Rectal smooth muscle tissue (tissue), 1 donor: ENCODE results near the gene KCNK5.

Experiments
- H3K27ac ChIP-seq: one replicate; pipeline ENCODE4 v1.7.0; 2013; ENCODE audit warnings: low read depth, low read length, inconsistent platforms
- H3K27me3 ChIP-seq: one replicate; pipeline ENCODE4 v1.7.0; 2013; ENCODE audit warnings: low read length; ENCODE audit not compliant: control insufficient read depth, insufficient read depth
- H3K36me3 ChIP-seq: one replicate; pipeline ENCODE4 v1.7.0; 2013; ENCODE audit warnings: low read length; ENCODE audit not compliant: control insufficient read depth, insufficient read depth
- H3K4me1 ChIP-seq: one replicate; pipeline ENCODE4 v1.7.0; 2013; ENCODE audit warnings: low read length; ENCODE audit not compliant: control insufficient read depth, insufficient read depth
- H3K4me3 ChIP-seq: one replicate; pipeline ENCODE4 v1.7.0; 2013; ENCODE audit warnings: low read length
- H3K9ac ChIP-seq: one replicate; pipeline ENCODE4 v1.7.0; 2013; ENCODE audit warnings: low read length

The KCNK5 gene

DNA sequence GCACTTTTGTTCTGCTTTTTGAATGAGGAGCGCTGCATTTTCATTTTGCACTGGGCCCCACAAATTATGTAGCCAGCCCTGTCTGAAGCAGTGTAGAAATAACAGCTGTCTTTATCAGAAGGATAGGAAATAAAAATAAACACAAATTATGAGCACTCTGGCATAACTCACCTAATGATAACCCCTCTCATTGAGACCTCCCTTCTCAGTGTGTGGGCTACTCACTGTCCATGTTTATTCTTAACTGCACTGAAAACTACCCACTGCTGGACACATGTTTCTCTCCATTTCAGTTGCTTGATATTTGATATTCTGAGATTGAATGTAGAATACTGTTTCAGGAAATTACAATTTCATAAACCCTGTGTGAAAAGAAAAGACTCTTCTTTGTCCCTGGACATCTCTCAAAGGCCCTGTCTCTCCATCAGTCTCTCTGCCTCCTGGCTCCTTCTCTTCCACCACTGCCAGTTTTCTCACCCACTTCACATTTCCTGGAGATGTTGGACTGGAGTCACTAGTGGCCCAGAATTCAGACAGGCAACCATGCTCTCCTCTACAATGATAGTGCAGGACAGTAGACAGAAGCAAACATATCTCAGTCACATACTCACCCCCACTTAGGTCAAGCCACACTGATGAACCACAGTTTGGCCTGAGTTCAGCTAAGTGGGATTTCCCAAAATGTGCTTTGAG is 84.6 kb downstream of the KCNK5 start:
- Histone ChIP-seq H3K36me3 (no peaks in the 10 kb centered on the region), H3K9ac (no peak overlapping the region), H3K4me1 (no peaks in the 10 kb centered on the region), H3K27ac (no peak overlapping the region), H3K27me3 (no peaks in the 10 kb centered on the region), H3K4me3 (no peak overlapping the region)

DNA sequence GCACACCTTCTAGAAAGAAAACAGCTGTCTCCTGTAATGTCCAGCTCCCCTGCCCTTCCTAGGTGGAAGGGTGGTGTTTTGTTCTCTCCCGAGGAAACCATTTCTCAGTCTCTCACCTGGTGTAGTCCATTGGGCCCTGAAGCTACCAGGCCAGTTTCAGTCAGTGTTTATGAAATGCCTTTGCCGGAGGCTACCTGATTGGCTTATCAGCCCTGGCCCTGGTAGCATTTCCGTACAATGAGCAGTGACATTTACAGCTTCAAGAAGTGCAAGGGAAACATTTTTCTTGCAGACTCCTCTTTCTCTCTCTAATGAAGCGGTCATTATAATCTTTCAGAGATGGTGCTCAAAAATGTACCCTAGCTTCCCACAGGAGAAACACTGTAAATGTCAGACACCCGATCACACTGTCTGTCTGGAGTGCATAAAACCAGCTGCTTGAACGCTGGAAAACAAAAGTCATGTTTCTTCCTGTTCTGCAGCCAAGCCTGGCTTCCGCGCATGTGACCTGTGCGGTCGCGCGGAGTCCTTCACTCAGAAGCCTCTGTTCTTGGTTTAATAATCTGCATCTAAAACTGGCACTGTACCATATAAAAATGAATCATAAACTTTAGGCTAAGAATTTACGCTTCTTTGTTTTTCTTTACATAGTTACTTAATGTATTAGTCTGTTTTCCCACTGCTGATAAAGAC is 85.9 kb downstream of the KCNK5 start:
- Histone ChIP-seq H3K4me1 (no peaks in the 10 kb centered on the region), H3K27me3 (no peaks in the 10 kb centered on the region), H3K27ac (no peak overlapping the region), H3K9ac (no peak overlapping the region), H3K4me3 (no peak overlapping the region), H3K36me3 (no peaks in the 10 kb centered on the region)

DNA sequence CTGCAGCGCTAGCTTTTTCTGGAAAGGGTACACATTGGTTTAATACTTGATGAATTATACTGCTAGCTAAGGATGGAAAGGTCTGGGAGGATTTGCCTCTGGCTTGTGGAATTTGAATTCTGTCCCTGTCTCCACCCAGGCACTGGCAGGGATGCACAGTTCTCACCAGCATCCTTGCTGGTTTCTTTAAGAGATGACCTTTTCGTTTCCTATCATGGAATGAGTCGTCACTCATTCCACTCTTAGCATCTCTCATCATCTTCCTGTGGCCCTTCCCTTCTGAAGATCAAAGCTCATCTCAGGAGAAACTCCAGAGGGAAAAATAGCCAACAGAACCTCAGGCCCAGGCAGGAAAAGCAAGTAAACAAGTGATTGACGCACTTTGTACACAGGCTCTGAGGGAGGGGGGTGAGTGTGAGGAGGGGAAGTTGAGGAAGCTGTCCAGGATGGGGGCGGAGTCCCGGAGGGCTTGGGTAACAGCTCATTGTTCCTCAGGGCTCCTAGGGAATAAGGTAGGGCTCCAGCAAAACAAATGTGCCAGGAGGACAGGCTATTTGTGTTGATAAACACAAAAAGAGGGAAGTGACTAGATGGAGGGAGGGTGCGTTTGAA is 88.6 kb downstream of the KCNK5 start:
- H3K27ac ChIP-seq = no peak overlapping the region
- no peak overlapping the region for H3K4me3 ChIP-seq
- H3K9ac ChIP-seq = no peak overlapping the region
- H3K4me1 ChIP-seq = no peaks in the 10 kb centered on the region
- no peaks in the 10 kb centered on the region for H3K36me3 ChIP-seq
- H3K27me3 ChIP-seq = no peaks in the 10 kb centered on the region
